Femur (tissue), 1 donor: ENCODE measurements around the gene ILF2.
"Not testable (repeated sequence)": the region's sequence is repeated elsewhere in the genome, so short reads cannot be mapped to it uniquely, and the experiment has no call there.

Source experiments
- DNase-seq: peaks from one replicate; pipeline ENCODE4 v3.0.0-alpha.2; 2017

Gene ILF2

GRCh38 chr1:153648000-153648643, 22.7 kb downstream of the ILF2 start:
- DNase-seq: no peak

- DNase-seq: no peak
Observed at GRCh38 chr1:153647346-153647714, 23.5 kb downstream of the ILF2 start.

- DNase-seq: no peak
Observed at GRCh38 chr1:153646672-153647345, 24.0 kb downstream of the ILF2 start.

- no peak for DNase-seq
Observed at GRCh38 chr1:153643816-153644215, 27.0 kb downstream of the ILF2 start.

- no peak for DNase-seq
Observed at GRCh38 chr1:153643100-153643499, 27.7 kb downstream of the ILF2 start.

- DNase-seq: no peak
Observed at GRCh38 chr1:153642161-153642560, 28.6 kb downstream of the ILF2 start.

GRCh38 chr1:153640861-153641260, 29.9 kb downstream of the ILF2 start:
- DNase-seq: no peak

- DNase-seq: not testable (repeated sequence)
Observed at GRCh38 chr1:153640213-153640612, 30.6 kb downstream of the ILF2 start.

GRCh38 chr1:153639280-153639679, 31.5 kb downstream of the ILF2 start:
- no peak for DNase-seq

- no peak for DNase-seq
Observed at GRCh38 chr1:153638261-153638660, 32.5 kb downstream of the ILF2 start.

- DNase-seq: no peak
Observed at GRCh38 chr1:153636312-153636711, 34.5 kb downstream of the ILF2 start.

GRCh38 chr1:153635872-153636271, 34.9 kb downstream of the ILF2 start:
- DNase-seq: no peak

- peak; percentile 99 for DNase-seq
Observed at GRCh38 chr1:153633754-153634665, 36.8 kb downstream of the ILF2 start, which contains the start of gene CHTOP. CHTOP (plus strand) TSS chr1:153634066; CDS start chr1:153636589, 2,523 bp downstream.

GRCh38 chr1:153633161-153633753, 37.5 kb downstream of the ILF2 start:
- DNase-seq: no peak

GRCh38 chr1:153631047-153632022, 39.5 kb downstream of the ILF2 start:
- DNase-seq: no peak

GRCh38 chr1:153630384-153630783, 40.4 kb downstream of the ILF2 start:
- DNase-seq: no peak

- peak; percentile 76 for DNase-seq
Observed at GRCh38 chr1:153629971-153630370, 40.8 kb downstream of the ILF2 start.

- no peak for DNase-seq
Observed at GRCh38 chr1:153629343-153629665, 41.5 kb downstream of the ILF2 start.

GRCh38 chr1:153628638-153629342, 42.0 kb downstream of the ILF2 start:
- no peak for DNase-seq

- peak; percentile 69 for DNase-seq
Observed at GRCh38 chr1:153627715-153628626, 42.8 kb downstream of the ILF2 start, which contains the start of gene S100A1. S100A1 (plus strand) TSS chr1:153628434; CDS start chr1:153630522, 2,088 bp downstream.
